NK-92 (cell line): ENCODE results near the gene RYR1.
"Not testable (repeated sequence)": the region's sequence is repeated elsewhere in the genome, so short reads cannot be mapped to it uniquely, and the experiment has no call there.

ENCODE experiments used
- DNase-seq: peaks from one replicate; lab custom pipeline; 2025; ENCODE audit not compliant: unreplicated experiment; lab: John Stamatoyannopoulos, UW

RYR1 gene

GRCh38 chr19:38399537-38399936 is 34.0 kb upstream of the RYR1 start:
- DNase-seq: no peak

- no peak for DNase-seq
These were observed 33.1 kb upstream of the RYR1 start for GRCh38 chr19:38400361-38400760.

GRCh38 chr19:38401148-38401547 is 32.3 kb upstream of the RYR1 start:
- no peak for DNase-seq

GRCh38 chr19:38402623-38402966 is 30.9 kb upstream of the RYR1 start:
- DNase-seq: no peak

GRCh38 chr19:38402967-38403674 is 30.4 kb upstream of the RYR1 start, which contains the start of gene FAM98C:
FAM98C (plus strand) TSS chr19:38403093; CDS start chr19:38403154, 61 bp downstream.
- DNase-seq: peak; percentile 86

- DNase-seq: no peak
These were observed 28.6 kb upstream of the RYR1 start for GRCh38 chr19:38404858-38405257.

GRCh38 chr19:38405276-38405675 is 28.2 kb upstream of the RYR1 start:
- no peak for DNase-seq

GRCh38 chr19:38409631-38410133 is 23.8 kb upstream of the RYR1 start:
- DNase-seq: no peak

- DNase-seq: not testable (repeated sequence)
These were observed 23.1 kb upstream of the RYR1 start for GRCh38 chr19:38410407-38410806.

GRCh38 chr19:38411041-38411712 is 22.3 kb upstream of the RYR1 start:
- no peak for DNase-seq

GRCh38 chr19:38411898-38412297 is 21.6 kb upstream of the RYR1 start:
- not testable (repeated sequence) for DNase-seq

- no peak for DNase-seq
These were observed 21.0 kb upstream of the RYR1 start for GRCh38 chr19:38412491-38412890.

GRCh38 chr19:38412961-38413360 is 20.5 kb upstream of the RYR1 start:
- no peak for DNase-seq

- DNase-seq: no peak
These were observed 20.1 kb upstream of the RYR1 start for GRCh38 chr19:38413416-38413815.

- no peak for DNase-seq
These were observed 16.3 kb upstream of the RYR1 start for GRCh38 chr19:38417146-38417543.

GRCh38 chr19:38417544-38418506 is 15.7 kb upstream of the RYR1 start:
- DNase-seq: no peak

- DNase-seq: no peak
These were observed 12.6 kb upstream of the RYR1 start for GRCh38 chr19:38420935-38421334.

GRCh38 chr19:38421856-38422255 is 11.6 kb upstream of the RYR1 start:
- DNase-seq: no peak

GRCh38 chr19:38422438-38422837 is 11.1 kb upstream of the RYR1 start:
- no peak for DNase-seq

- no peak for DNase-seq
These were observed 9.2 kb upstream of the RYR1 start for GRCh38 chr19:38424272-38424671.

- DNase-seq: no peak
These were observed 8.2 kb upstream of the RYR1 start for GRCh38 chr19:38425222-38425809.
